Tibial artery (tissue), 4 donors: ENCODE data around the gene VAV2.

ENCODE experiments used
- DNase-seq, 2 donors: peaks; one replicate each; pipeline ENCODE4 v3.0.0-alpha.2; 2019
- H3K27ac ChIP-seq, 2 donors: fragments of 200-600 bp; sonication (generic) in 1 of 2; 1 replicate in 1 of 2; 2 replicates in 1 of 2; pipeline ENCODE4 v1.5.1; 2018 to 2019; ENCODE audit warnings: mild to moderate bottlenecking in 1 of 2
- H3K27me3 ChIP-seq, 2 donors: fragments of 200-600 bp; sonication (generic) in 1 of 2; one replicate each; pipeline versions ENCODE4 v1.5.1 to v1.6.0; 2016 to 2019
- H3K36me3 ChIP-seq, 3 donors: fragments of 200-600 bp; sonication (generic) in 2 of 3; one replicate each; pipeline ENCODE4 v1.5.1; 2016 to 2019; ENCODE audit warnings: mild to moderate bottlenecking in 2 of 3
- H3K4me1 ChIP-seq, 4 donors: fragments of 200-600 bp; sonication (generic) in 2 of 4; 1 replicate in 3 of 4; 2 replicates in 1 of 4; pipeline ENCODE4 v1.5.1; 2016 to 2019
- H3K4me3 ChIP-seq, 2 donors: fragments of 200-600 bp; sonication (generic) in 1 of 2; 1 replicate in 1 of 2; 2 replicates in 1 of 2; pipeline ENCODE4 v1.5.1; 2018 to 2019; ENCODE audit warnings: mild to moderate bottlenecking in 2 of 2
- H3K9me3 ChIP-seq, 3 donors: fragments of 200-600 bp; sonication (generic) in 1 of 3; one replicate each; pipeline ENCODE4 v1.5.1; 2016 to 2019
- CTCF ChIP-seq, 2 experiments: fragments of 200-600 bp in 1 of 2; fragments of 450-650 bp in 1 of 2; IDR thresholded peaks; one replicate each; pipeline ENCODE4 v1.5.1; 2017 to 2019; ENCODE audit warnings: antibody characterized with exemption in 2 of 2, mild to moderate bottlenecking in 1 of 2, moderate library complexity in 1 of 2
- intact Hi-C: fragments of 100-400 bp; cut with DNase I; formaldehyde crosslinking; loops from one replicate; pipeline ENCODE4 v1.15.0; 2023; ENCODE audit warnings: low total_unique reads

The VAV2 gene

GRCh38 chr9:133819923-133820322 is 172.2 kb downstream of the VAV2 start:
- Histone ChIP-seq H3K9me3 (no peaks in the 10 kb centered on the region), H3K4me3 (no peak overlapping the region), H3K27ac (no peak overlapping the region), H3K36me3 (no peaks in the 10 kb centered on the region), H3K27me3 (no peaks in the 10 kb centered on the region), H3K4me1 (no peaks in the 10 kb centered on the region)
- TF ChIP-seq CTCF (IDR thresholded peaks at IDR 0.05), result no peak
- no peak for DNase-seq
- intact Hi-C loops, result no loop called here

- TF ChIP-seq CTCF (IDR thresholded peaks at IDR 0.05), result no peak
- H3K4me1 ChIP-seq, result no peaks in the 10 kb centered on the region
- no peaks in the 10 kb centered on the region for H3K9me3 ChIP-seq
- no peak overlapping the region for H3K4me3 ChIP-seq
- intact Hi-C loops, result no loop called here
- no peaks in the 10 kb centered on the region for H3K27me3 ChIP-seq
- DNase-seq, result no peak
- H3K27ac ChIP-seq, result no peak overlapping the region
- no peaks in the 10 kb centered on the region for H3K36me3 ChIP-seq
Observed at GRCh38 chr9:133818444-133818843, 173.7 kb downstream of the VAV2 start.

GRCh38 chr9:133815781-133816180 is 176.3 kb downstream of the VAV2 start:
- Histone ChIP-seq H3K36me3 (no peaks in the 10 kb centered on the region), H3K27ac (no peak overlapping the region)
- TF ChIP-seq CTCF (IDR thresholded peaks at IDR 0.05), result no peak

GRCh38 chr9:133814586-133815208 is 177.4 kb downstream of the VAV2 start:
- H3K4me1 ChIP-seq, result no peaks in the 10 kb centered on the region
- H3K4me3 ChIP-seq, result no peak overlapping the region
- no peak for TF ChIP-seq CTCF (IDR thresholded peaks at IDR 0.05)
- DNase-seq, result no peak
- H3K27me3 ChIP-seq, result no peaks in the 10 kb centered on the region
- H3K36me3 ChIP-seq, result peaks cover 0 to 7% (median 6%) of the 10 kb centered on the region in 3 donors
- H3K9me3 ChIP-seq, result no peaks in the 10 kb centered on the region
- intact Hi-C loops, result no loop called here
- no peak overlapping the region for H3K27ac ChIP-seq

More at GRCh38 chr9:133815781-133816180, 176.3 kb downstream of the VAV2 start:
- Histone ChIP-seq H3K4me1 (no peaks in the 10 kb centered on the region), H3K4me3 (no peak overlapping the region), H3K9me3 (no peaks in the 10 kb centered on the region), H3K27me3 (no peaks in the 10 kb centered on the region)
- DNase-seq, result no peak
- intact Hi-C loops, result no loop called here

GRCh38 chr9:133813749-133814585 is 178.2 kb downstream of the VAV2 start:
- no peak overlapping the region for H3K4me3 ChIP-seq
- DNase-seq, result no peak

More at GRCh38 chr9:133813749-133814585, 178.2 kb downstream of the VAV2 start:
- no peak overlapping the region for H3K27ac ChIP-seq
- no peak for TF ChIP-seq CTCF (IDR thresholded peaks at IDR 0.05)
- no peaks in the 10 kb centered on the region for H3K27me3 ChIP-seq
- intact Hi-C loops, result no loop called here
- H3K4me1 ChIP-seq, result no peaks in the 10 kb centered on the region
- H3K36me3 ChIP-seq, result peaks cover 0 to 14% (median 12%) of the 10 kb centered on the region in 3 donors
- no peaks in the 10 kb centered on the region for H3K9me3 ChIP-seq
